Measurements from ENCODE around the gene TTL.
"Not testable (repeated sequence)": the region's sequence is repeated elsewhere in the genome, so short reads cannot be mapped to it uniquely, and the experiment has no call there.

The TTL gene

DNA sequence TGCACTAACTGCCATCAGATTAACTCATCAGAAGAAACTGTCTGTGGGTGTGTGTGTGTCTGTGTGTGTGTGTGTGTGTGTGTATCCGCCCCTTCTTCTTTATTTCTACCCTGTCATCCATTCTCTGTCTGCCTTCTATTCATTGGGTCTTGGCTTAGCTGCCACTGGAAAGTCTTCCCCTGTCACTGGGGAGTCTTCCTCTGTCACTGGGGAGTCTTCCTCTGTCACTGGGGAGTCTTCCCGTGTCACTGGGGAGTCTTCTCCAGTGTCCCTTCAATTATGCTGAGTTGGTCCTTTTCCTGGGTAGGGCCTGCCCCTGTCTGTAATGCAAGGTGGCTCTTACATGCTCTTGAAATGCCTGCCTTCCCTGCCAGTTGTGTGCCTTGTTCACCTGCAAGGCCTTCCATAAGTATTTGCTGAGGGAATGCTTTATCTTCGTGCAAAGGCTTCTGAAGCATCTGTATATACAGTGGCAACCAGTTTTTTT lies 41.4 kb downstream of the TTL start:
- Histone ChIP-seq H3K4me3 (ENCODE audit: low read length in 2 of 2) (no peak overlapping the region), H3K27me3 (ENCODE audit: control insufficient read depth in 1 of 2, insufficient read depth in 2 of 2, low read length in 2 of 2) (no peaks in the 10 kb centered on the region), H3K9me3 (ENCODE audit: control insufficient read depth in 2 of 2, low read length in 2 of 2) (no peaks in the 10 kb centered on the region), H3K4me1 (ENCODE audit: control insufficient read depth, insufficient read depth, low read length) (no peaks in the 10 kb centered on the region), H3K27ac (ENCODE audit: low read length) (no peak overlapping the region), H3K9ac (ENCODE audit: low read length in 2 of 2) (no peak overlapping the region), H3K36me3 (ENCODE audit: control insufficient read depth in 2 of 2, insufficient read depth in 2 of 2, low read length in 2 of 2) (peaks cover 28 to 40% of the 10 kb centered on the region in 2 donors)

DNA sequence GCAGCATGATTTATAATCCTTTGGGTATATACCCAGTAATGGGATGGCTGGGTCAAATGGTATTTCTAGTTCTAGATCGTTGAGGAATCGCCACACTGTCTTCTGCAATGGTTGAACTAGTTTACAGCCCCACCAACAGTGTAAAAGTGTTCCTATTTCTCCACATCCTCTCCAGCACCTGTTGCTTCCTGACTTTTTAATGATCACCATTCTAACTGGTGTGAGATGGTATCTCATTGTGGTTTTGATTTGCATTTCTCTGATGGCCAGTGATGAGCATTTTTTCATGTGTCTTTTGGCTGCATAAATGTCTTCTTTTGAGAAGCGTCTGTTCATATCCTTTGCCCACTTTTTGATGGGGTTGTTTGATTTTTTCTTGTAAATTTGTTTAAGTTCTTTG lies 42.3 kb downstream of the TTL start:
- H3K27ac ChIP-seq (ENCODE audit: low read length); H3K9ac ChIP-seq (ENCODE audit: low read length in 2 of 2); H3K4me1 ChIP-seq (ENCODE audit: control insufficient read depth, insufficient read depth, low read length); H3K27me3 ChIP-seq (ENCODE audit: control insufficient read depth in 1 of 2, insufficient read depth in 2 of 2, low read length in 2 of 2); H3K9me3 ChIP-seq (ENCODE audit: control insufficient read depth in 2 of 2, low read length in 2 of 2); H3K4me3 ChIP-seq (ENCODE audit: low read length in 2 of 2): not testable (repeated sequence)
- H3K36me3 ChIP-seq (ENCODE audit: control insufficient read depth in 2 of 2, insufficient read depth in 2 of 2, low read length in 2 of 2): peaks cover 36 to 46% of the 10 kb centered on the region in 2 donors

DNA sequence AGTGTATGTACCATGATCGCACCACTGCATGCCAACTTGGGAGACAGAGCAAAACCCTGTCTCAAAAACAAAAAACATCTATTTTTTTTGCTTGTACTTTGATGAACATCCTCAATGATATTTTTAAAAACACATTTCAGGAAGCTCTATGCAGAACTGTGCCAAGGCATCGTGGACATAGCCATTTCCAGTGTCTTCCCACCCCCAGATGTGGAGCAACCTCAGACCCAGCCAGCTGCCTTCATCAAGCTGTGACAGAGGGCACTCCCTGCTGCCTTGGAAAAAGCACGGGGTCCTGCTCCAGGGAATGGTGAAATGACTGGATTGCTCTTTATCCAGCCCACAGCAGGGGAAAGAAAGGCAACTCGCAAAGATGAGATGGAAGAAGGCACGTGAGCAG lies 46.6 kb downstream of the TTL start:
- no peaks in the 10 kb centered on the region for H3K27me3 ChIP-seq (ENCODE audit: control insufficient read depth in 1 of 2, insufficient read depth in 2 of 2, low read length in 2 of 2)
- no peaks in the 10 kb centered on the region for H3K4me1 ChIP-seq (ENCODE audit: control insufficient read depth, insufficient read depth, low read length)
- H3K36me3 ChIP-seq (ENCODE audit: control insufficient read depth in 2 of 2, insufficient read depth in 2 of 2, low read length in 2 of 2): peaks cover 16 to 26% of the 10 kb centered on the region in 2 donors
- H3K4me3 ChIP-seq (ENCODE audit: low read length in 2 of 2): no peak overlapping the region
- H3K27ac ChIP-seq (ENCODE audit: low read length): no peak overlapping the region
- no peak overlapping the region for H3K9ac ChIP-seq (ENCODE audit: low read length in 2 of 2)
- H3K9me3 ChIP-seq (ENCODE audit: control insufficient read depth in 2 of 2, low read length in 2 of 2): no peaks in the 10 kb centered on the region

DNA sequence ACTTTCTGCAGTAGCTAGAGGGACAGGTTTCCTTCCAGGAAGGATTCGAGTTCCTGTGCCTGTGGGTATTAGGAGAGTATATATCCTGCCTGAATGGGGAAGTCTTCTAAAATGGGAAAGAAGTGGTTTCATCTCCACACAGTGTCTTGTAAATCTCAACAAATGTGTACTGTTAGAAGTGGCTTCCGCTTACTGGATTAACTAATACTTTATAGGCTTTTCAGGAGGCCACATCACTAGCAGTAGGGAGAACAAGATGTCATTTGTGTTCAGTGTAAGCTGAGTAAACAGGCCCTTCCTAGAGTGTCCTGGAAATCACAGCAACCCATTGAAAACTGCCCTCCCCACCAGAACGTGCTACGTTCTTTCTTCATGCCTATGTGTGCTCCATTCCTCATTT lies 47.8 kb downstream of the TTL start:
- no peak overlapping the region for H3K27ac ChIP-seq (ENCODE audit: low read length)
- peaks cover 16 to 27% of the 10 kb centered on the region in 2 donors for H3K36me3 ChIP-seq (ENCODE audit: control insufficient read depth in 2 of 2, insufficient read depth in 2 of 2, low read length in 2 of 2)
- H3K4me1 ChIP-seq (ENCODE audit: control insufficient read depth, insufficient read depth, low read length): no peaks in the 10 kb centered on the region
- H3K4me3 ChIP-seq (ENCODE audit: low read length in 2 of 2): no peak overlapping the region
- no peak overlapping the region for H3K9ac ChIP-seq (ENCODE audit: low read length in 2 of 2)
- no peaks in the 10 kb centered on the region for H3K9me3 ChIP-seq (ENCODE audit: control insufficient read depth in 2 of 2, low read length in 2 of 2)
- H3K27me3 ChIP-seq (ENCODE audit: control insufficient read depth in 1 of 2, insufficient read depth in 2 of 2, low read length in 2 of 2): no peaks in the 10 kb centered on the region

DNA sequence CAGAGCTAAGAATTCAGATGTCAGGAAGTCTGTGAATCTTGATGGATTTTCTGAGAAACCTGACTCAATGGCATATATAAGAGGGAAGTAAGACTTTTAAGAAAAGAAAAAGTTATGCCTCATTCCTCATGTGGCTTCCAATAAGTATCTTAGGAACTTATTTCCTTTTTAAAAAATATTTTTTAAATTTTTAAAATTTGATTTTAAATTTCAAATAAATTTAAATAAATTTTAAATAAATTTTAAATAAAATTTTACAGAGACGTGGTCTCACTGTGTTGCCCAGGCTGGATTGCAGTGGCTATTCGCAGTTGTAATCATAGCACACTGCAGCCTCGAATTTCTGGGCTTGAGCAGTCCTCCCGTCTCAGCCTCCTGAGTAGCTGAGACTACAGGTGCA lies 48.8 kb downstream of the TTL start:
- Histone ChIP-seq H3K27ac (ENCODE audit: low read length) (no peak overlapping the region), H3K4me3 (ENCODE audit: low read length in 2 of 2) (no peak overlapping the region), H3K36me3 (ENCODE audit: control insufficient read depth in 2 of 2, insufficient read depth in 2 of 2, low read length in 2 of 2) (peaks cover 16 to 27% of the 10 kb centered on the region in 2 donors), H3K9me3 (ENCODE audit: control insufficient read depth in 2 of 2, low read length in 2 of 2) (no peaks in the 10 kb centered on the region), H3K9ac (ENCODE audit: low read length in 2 of 2) (no peak overlapping the region), H3K4me1 (ENCODE audit: control insufficient read depth, insufficient read depth, low read length) (no peaks in the 10 kb centered on the region), H3K27me3 (ENCODE audit: control insufficient read depth in 1 of 2, insufficient read depth in 2 of 2, low read length in 2 of 2) (no peaks in the 10 kb centered on the region)

DNA sequence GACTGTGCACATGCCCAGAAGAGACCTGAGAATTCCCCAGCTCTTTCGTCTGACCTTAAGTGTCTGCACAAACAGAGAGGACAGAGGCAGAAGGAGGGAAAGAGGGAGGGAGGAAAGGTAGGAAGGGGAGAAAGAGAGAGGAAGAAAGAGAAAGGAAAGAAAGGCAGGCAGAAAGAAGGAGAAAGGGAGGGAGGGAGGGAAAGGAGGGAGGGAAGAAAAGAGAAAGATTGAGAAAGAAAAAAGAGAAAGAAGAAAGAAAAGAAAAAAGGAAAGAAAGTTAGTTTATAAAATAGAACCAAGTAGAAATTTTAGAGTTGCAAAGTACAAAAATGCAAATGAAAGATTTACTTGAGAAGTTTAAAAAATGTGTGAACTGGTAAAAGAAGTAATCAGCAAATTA lies 52.9 kb downstream of the TTL start:
- Histone ChIP-seq H3K27ac (ENCODE audit: low read length) (no peak overlapping the region), H3K27me3 (ENCODE audit: control insufficient read depth in 1 of 2, insufficient read depth in 2 of 2, low read length in 2 of 2) (no peaks in the 10 kb centered on the region), H3K9me3 (ENCODE audit: control insufficient read depth in 2 of 2, low read length in 2 of 2) (no peaks in the 10 kb centered on the region), H3K4me3 (ENCODE audit: low read length in 2 of 2) (no peak overlapping the region), H3K4me1 (ENCODE audit: control insufficient read depth, insufficient read depth, low read length) (no peaks in the 10 kb centered on the region), H3K36me3 (ENCODE audit: control insufficient read depth in 2 of 2, insufficient read depth in 2 of 2, low read length in 2 of 2) (peaks cover 6 to 17% of the 10 kb centered on the region in 2 donors), H3K9ac (ENCODE audit: low read length in 2 of 2) (no peak overlapping the region)

DNA sequence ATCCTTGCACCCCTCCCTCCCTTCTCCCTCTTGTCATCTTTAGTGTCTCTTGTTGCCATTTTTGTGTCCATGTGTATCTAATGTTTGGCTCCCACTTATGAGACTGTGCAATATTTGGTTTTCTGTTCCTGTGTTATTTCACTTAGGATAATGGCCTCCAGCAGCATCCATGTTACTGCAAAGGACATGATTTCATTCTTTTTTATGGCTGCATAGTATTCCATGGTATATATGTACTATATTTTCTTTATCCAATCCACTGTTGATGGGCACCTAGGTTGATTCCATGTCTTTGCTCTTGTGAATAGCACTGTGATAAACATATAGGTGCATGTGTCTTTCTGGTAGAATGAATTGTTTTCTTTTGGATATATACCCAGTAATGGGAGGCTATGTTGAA lies 54.7 kb downstream of the TTL start:
- not testable (repeated sequence) for H3K4me3 ChIP-seq (ENCODE audit: low read length in 2 of 2); H3K27me3 ChIP-seq (ENCODE audit: control insufficient read depth in 1 of 2, insufficient read depth in 2 of 2, low read length in 2 of 2); H3K4me1 ChIP-seq (ENCODE audit: control insufficient read depth, insufficient read depth, low read length); H3K27ac ChIP-seq (ENCODE audit: low read length); H3K9me3 ChIP-seq (ENCODE audit: control insufficient read depth in 2 of 2, low read length in 2 of 2); H3K36me3 ChIP-seq (ENCODE audit: control insufficient read depth in 2 of 2, insufficient read depth in 2 of 2, low read length in 2 of 2); H3K9ac ChIP-seq (ENCODE audit: low read length in 2 of 2)

DNA sequence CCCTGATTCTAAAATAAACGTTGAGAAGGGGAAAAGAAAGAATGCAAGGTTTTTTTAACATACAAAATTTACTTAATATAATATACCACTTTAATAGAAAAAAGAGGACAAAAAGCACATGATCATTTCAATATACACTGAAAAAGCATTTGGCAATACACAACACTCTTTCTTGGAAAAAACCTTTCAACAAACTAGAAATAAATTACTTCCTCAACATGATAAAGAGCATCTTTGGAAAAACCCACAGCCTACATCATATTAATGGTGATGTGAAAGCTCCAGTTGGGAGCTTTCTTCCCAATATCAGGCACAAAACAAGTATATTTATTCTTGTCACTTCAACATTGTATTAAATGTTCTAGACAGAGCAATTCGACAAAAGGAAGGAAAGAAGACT lies 57.4 kb downstream of the TTL start:
- Histone ChIP-seq H3K36me3 (ENCODE audit: control insufficient read depth in 2 of 2, insufficient read depth in 2 of 2, low read length in 2 of 2) (no peaks in the 10 kb centered on the region), H3K9ac (ENCODE audit: low read length in 2 of 2) (no peak overlapping the region), H3K4me3 (ENCODE audit: low read length in 2 of 2) (no peak overlapping the region), H3K4me1 (ENCODE audit: control insufficient read depth, insufficient read depth, low read length) (peaks cover 7% of the 10 kb centered on the region), H3K27ac (ENCODE audit: low read length) (no peak overlapping the region), H3K9me3 (ENCODE audit: control insufficient read depth in 2 of 2, low read length in 2 of 2) (no peaks in the 10 kb centered on the region), H3K27me3 (ENCODE audit: control insufficient read depth in 1 of 2, insufficient read depth in 2 of 2, low read length in 2 of 2) (no peaks in the 10 kb centered on the region)

DNA sequence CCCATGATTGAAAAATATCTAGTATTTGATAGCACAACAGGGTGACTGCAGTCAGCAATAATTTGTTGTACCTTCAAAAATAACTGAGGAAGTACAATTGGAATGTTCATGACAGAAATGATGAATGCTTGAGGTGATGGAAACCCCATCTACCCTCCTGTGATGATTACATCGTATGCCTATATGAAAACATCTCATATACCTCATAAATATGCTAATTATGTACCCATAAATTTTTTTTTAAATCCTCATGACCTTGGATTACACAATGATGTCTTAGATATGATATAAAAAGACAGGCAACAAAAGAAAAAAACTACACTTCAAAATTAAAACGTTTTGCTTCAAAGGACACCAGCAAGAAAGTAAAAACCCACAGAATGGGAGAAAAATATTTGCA lies 59.0 kb downstream of the TTL start:
- Histone ChIP-seq H3K27me3 (ENCODE audit: control insufficient read depth in 1 of 2, insufficient read depth in 2 of 2, low read length in 2 of 2) (no peaks in the 10 kb centered on the region), H3K4me1 (ENCODE audit: control insufficient read depth, insufficient read depth, low read length) (peaks cover 7% of the 10 kb centered on the region), H3K9ac (ENCODE audit: low read length in 2 of 2) (no peak overlapping the region), H3K4me3 (ENCODE audit: low read length in 2 of 2) (no peak overlapping the region), H3K9me3 (ENCODE audit: control insufficient read depth in 2 of 2, low read length in 2 of 2) (no peaks in the 10 kb centered on the region), H3K36me3 (ENCODE audit: control insufficient read depth in 2 of 2, insufficient read depth in 2 of 2, low read length in 2 of 2) (peaks cover 0 to under 1% of the 10 kb centered on the region in 2 donors), H3K27ac (ENCODE audit: low read length) (no peak overlapping the region)

DNA sequence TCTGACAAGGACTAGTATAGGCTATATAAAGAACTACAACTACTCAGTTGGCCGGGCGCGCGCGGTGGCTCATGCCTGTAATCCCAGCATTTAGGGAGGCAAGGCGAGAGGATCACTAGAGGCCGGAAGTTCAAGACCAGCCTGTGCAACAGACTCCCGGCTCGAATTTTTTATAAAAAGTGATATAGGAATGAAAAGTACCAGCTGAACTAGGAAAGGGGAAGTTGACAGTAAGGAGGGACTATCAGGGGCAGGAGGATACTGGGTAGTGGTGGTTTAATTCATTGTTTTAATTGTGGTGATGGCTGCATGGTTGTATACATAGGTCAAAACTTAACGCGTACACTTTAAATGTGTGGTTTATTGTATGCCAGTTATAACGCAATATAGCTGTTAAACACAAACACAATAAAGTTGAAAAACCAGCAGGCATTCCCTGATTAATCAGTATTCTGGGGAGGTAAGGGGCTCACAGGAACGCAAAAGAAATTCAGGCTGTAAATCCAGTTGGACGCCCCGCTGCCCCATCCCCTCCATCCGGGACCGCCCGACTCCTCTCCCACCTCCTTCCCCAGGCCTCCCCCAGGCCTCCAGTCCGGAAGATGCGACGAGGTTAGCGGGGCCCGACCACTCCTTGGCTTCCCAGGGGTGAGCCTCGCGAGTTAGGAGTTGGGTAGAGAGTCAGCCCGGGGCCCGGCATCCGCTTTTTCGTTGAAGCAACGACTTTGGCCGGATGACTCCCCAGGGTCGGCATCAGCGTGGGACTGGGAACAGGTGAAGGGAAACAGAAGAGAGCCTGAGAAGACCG lies 59.6 kb downstream of the TTL start:
- no peaks in the 10 kb centered on the region for H3K27me3 ChIP-seq (ENCODE audit: control insufficient read depth in 1 of 2, insufficient read depth in 2 of 2, low read length in 2 of 2)
- H3K4me1 ChIP-seq (ENCODE audit: control insufficient read depth, insufficient read depth, low read length): peaks cover 7% of the 10 kb centered on the region
- peak overlapping the region; percentile 91 for H3K27ac ChIP-seq (ENCODE audit: low read length)
- peaks cover 0 to 2% of the 10 kb centered on the region in 2 donors for H3K36me3 ChIP-seq (ENCODE audit: control insufficient read depth in 2 of 2, insufficient read depth in 2 of 2, low read length in 2 of 2)
- H3K9ac ChIP-seq (ENCODE audit: low read length in 2 of 2): peak overlapping the region; percentile 80 to 91
- no peaks in the 10 kb centered on the region for H3K9me3 ChIP-seq (ENCODE audit: control insufficient read depth in 2 of 2, low read length in 2 of 2)
- H3K4me3 ChIP-seq (ENCODE audit: low read length in 2 of 2): peak overlapping the region; percentile 90 to 98
